Endothelial cell (in vitro differentiated cells): ENCODE results near the gene SLC12A8. TPM values are rescaled to one million over a fixed set of nuclear protein-coding genes. Genes with fewer than 3 reads are reported as not detected.
"Not testable (repeated sequence)": the region's sequence is repeated elsewhere in the genome, so short reads cannot be mapped to it uniquely, and the experiment has no call there.

Source experiments
- DNase-seq: peaks from one replicate; pipeline ENCODE4 v3.0.0; 2021; ENCODE audit warnings: low spot score
- H3K27ac Mint-ChIP-seq: one replicate; pipeline ENCODE4 v1.8.0; 2021; ENCODE audit warnings: mixed read lengths, inconsistent platforms; ENCODE audit not compliant: unreplicated experiment
- H3K27me3 Mint-ChIP-seq: one replicate; pipeline ENCODE4 v1.8.0; 2021; ENCODE audit warnings: mild to moderate bottlenecking, moderate library complexity, mixed read lengths, inconsistent platforms; ENCODE audit not compliant: unreplicated experiment
- H3K36me3 Mint-ChIP-seq: one replicate; pipeline ENCODE4 v1.8.0; 2021; ENCODE audit warnings: mild to moderate bottlenecking, low read depth, mixed read lengths, inconsistent platforms; ENCODE audit not compliant: unreplicated experiment
- H3K4me1 Mint-ChIP-seq: one replicate; pipeline ENCODE4 v1.8.0; 2021; ENCODE audit warnings: mild to moderate bottlenecking, mixed read lengths, inconsistent platforms; ENCODE audit not compliant: unreplicated experiment
- H3K4me3 Mint-ChIP-seq: one replicate; pipeline ENCODE4 v1.8.0; 2021; ENCODE audit warnings: mild to moderate bottlenecking, mixed read lengths, inconsistent platforms; ENCODE audit not compliant: unreplicated experiment
- H3K9me3 Mint-ChIP-seq: one replicate; pipeline ENCODE4 v1.8.0; 2021; ENCODE audit warnings: mixed read lengths, inconsistent platforms; ENCODE audit not compliant: unreplicated experiment
- total RNA-seq: library from RNA; stranded (reverse); fragmentation: NEBNext Ultra II Directional; extraction: Animal tissue kit (Norgen Biotek cat#: 25700); gene quantifications from one replicate; pipeline ENCODE4 v1.2.1, GENCODE V29; 2021; ENCODE audit not compliant: unreplicated experiment
- TF ChIP-seq, protein P1 (sequence below): fragments of 200-600 bp; sonication (generic); IDR thresholded peaks from one replicate; pipeline ENCODE4 v1.5.0; 2021; ENCODE audit warnings: antibody characterized with exemption; ENCODE audit not compliant: unreplicated experiment

The SLC12A8 gene
- total RNA-seq, 1 donor from 2014 or later, result 0.54 TPM

- H3K27ac Mint-ChIP-seq, result no peak overlapping the region
These were observed 113.8 kb downstream of the SLC12A8 start for GRCh38 chr3:125098611-125099291.

DNA sequence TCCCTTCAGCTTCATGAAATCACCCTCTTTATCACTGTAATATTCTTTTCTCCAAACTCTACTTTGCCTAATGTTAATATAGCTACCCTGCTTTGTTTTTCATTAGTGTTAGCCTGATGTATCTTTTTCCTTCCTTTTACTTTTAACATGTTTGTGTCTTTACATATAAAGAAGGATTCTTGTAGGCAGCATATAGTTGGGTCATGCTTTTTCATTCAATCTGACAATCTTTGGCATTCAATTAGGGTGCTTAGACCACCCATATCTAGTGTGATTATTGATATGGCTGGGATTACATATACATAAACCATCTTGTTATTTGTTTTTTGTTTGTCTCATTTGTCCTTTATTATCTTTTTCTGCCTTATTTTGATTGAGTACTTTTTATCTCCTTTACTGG lies 121.9 kb downstream of the SLC12A8 start:
- no peaks in the 10 kb centered on the region for H3K36me3 Mint-ChIP-seq
- no peak for DNase-seq
- TF ChIP-seq, protein P1, sequence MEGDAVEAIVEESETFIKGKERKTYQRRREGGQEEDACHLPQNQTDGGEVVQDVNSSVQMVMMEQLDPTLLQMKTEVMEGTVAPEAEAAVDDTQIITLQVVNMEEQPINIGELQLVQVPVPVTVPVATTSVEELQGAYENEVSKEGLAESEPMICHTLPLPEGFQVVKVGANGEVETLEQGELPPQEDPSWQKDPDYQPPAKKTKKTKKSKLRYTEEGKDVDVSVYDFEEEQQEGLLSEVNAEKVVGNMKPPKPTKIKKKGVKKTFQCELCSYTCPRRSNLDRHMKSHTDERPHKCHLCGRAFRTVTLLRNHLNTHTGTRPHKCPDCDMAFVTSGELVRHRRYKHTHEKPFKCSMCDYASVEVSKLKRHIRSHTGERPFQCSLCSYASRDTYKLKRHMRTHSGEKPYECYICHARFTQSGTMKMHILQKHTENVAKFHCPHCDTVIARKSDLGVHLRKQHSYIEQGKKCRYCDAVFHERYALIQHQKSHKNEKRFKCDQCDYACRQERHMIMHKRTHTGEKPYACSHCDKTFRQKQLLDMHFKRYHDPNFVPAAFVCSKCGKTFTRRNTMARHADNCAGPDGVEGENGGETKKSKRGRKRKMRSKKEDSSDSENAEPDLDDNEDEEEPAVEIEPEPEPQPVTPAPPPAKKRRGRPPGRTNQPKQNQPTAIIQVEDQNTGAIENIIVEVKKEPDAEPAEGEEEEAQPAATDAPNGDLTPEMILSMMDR, result no peak
- H3K9me3 Mint-ChIP-seq, result no peaks in the 10 kb centered on the region
- no peaks in the 10 kb centered on the region for H3K27me3 Mint-ChIP-seq
- H3K4me1 Mint-ChIP-seq, result no peaks in the 10 kb centered on the region
- no peak overlapping the region for H3K27ac Mint-ChIP-seq
- H3K4me3 Mint-ChIP-seq, result no peak overlapping the region

More at GRCh38 chr3:125098611-125099291, 113.8 kb downstream of the SLC12A8 start:
- Mint-ChIP-seq H3K36me3 (no peaks in the 10 kb centered on the region), H3K9me3 (no peaks in the 10 kb centered on the region), H3K4me3 (no peak overlapping the region), H3K4me1 (no peaks in the 10 kb centered on the region), H3K27me3 (no peaks in the 10 kb centered on the region)
- DNase-seq, result no peak
- TF ChIP-seq, protein P1, result no peak

GRCh38 chr3:125087768-125088391 lies 124.7 kb downstream of the SLC12A8 start:
- H3K27ac Mint-ChIP-seq, result no peak overlapping the region
- H3K9me3 Mint-ChIP-seq, result no peaks in the 10 kb centered on the region
- H3K36me3 Mint-ChIP-seq, result no peaks in the 10 kb centered on the region

GRCh38 chr3:125085166-125085565 lies 127.4 kb downstream of the SLC12A8 start:
- Mint-ChIP-seq H3K36me3 (no peaks in the 10 kb centered on the region), H3K27ac (no peak overlapping the region), H3K27me3 (no peaks in the 10 kb centered on the region), H3K9me3 (no peaks in the 10 kb centered on the region), H3K4me1 (no peaks in the 10 kb centered on the region), H3K4me3 (no peak overlapping the region)
- DNase-seq, result no peak
- TF ChIP-seq, protein P1, result no peak

More at GRCh38 chr3:125087768-125088391, 124.7 kb downstream of the SLC12A8 start:
- DNase-seq, result no peak
- H3K4me3 Mint-ChIP-seq, result no peak overlapping the region
- H3K27me3 Mint-ChIP-seq, result no peaks in the 10 kb centered on the region
- no peaks in the 10 kb centered on the region for H3K4me1 Mint-ChIP-seq
- TF ChIP-seq, protein P1, result no peak

DNA sequence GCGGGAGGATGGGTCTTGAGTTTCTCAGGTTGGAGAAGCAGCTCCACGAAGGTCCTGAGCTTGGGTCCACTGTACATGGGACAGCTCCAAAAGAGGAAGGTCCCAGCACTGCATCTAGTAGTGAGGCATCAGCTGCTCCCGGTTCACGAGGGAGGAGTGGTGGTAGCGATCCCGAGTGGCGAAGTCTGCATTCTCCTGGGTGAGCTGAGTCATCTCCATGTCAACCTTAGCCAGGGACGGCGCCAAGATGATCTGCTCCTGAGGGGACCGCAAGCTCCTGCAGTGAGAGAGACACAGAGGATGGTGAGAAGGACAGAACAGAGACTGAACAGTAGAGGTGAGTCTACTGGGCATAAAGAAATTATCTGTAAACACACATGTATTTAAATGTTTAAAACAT lies 128.8 kb downstream of the SLC12A8 start:
- DNase-seq, result no peak
- Mint-ChIP-seq H3K27me3 (no peaks in the 10 kb centered on the region), H3K9me3 (no peaks in the 10 kb centered on the region), H3K36me3 (no peaks in the 10 kb centered on the region), H3K4me3 (no peak overlapping the region), H3K27ac (peak overlapping the region; percentile 78), H3K4me1 (peaks cover 4% of the 10 kb centered on the region)
- TF ChIP-seq, protein P1, result no peak

GRCh38 chr3:125082339-125082738 lies 130.2 kb downstream of the SLC12A8 start:
- not testable (repeated sequence) for H3K27me3 Mint-ChIP-seq, H3K4me3 Mint-ChIP-seq, H3K36me3 Mint-ChIP-seq, H3K27ac Mint-ChIP-seq, H3K9me3 Mint-ChIP-seq, H3K4me1 Mint-ChIP-seq, DNase-seq
